BE2C (cell line): ENCODE data around the gene BCKDHB.
"Not testable (repeated sequence)": the region's sequence is repeated elsewhere in the genome, so short reads cannot be mapped to it uniquely, and the experiment has no call there.

Source experiments
- DNase-seq: peaks from one replicate; pipeline ENCODE4 v3.0.0-alpha.2; 2020
- H3K27me3 ChIP-seq: fragments of 250-450 bp; sonication (Bioruptor Pico); 2 replicates; pipeline ENCODE4 v1.5.1; 2020; ENCODE audit warnings: mild to moderate bottlenecking
- H3K36me3 ChIP-seq: fragments of 250-450 bp; sonication (Bioruptor Pico); 2 replicates; pipeline ENCODE4 v1.5.1; 2020; ENCODE audit warnings: mild to moderate bottlenecking
- H3K4me1 ChIP-seq: fragments of 250-450 bp; sonication (Bioruptor Pico); 2 replicates; pipeline ENCODE4 v1.5.1; 2020
- H3K4me3 ChIP-seq: 2 replicates; pipeline ENCODE4 v1.5.1; 2011; ENCODE audit warnings: low read depth, low read length
- H3K9me3 ChIP-seq: fragments of 250-450 bp; sonication (Bioruptor Pico); 2 replicates; pipeline ENCODE4 v1.5.1; 2020
- CTCF ChIP-seq: IDR thresholded peaks from 2 replicates; pipeline ENCODE4 v1.5.1; 2012; ENCODE audit warnings: mild to moderate bottlenecking, low read depth, low read length

Gene BCKDHB

DNA sequence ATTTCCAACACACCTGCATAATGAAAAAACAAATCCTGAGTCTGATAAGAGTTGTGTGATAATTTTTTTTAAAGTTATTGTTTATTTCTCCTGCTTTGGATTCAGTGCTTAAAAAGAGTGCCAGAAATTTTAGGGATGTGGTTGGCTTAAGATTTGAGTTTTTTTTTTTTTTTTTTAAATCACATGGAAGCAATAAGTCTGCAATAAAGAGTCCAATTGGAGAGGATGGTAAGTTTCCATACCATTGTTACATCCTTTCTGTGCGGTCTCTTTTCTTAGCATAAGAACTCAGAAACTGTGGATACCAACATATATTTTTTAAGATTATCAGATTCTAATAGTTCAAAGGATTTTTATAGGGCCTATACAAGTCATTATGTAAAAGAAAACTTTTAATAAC lies 171.0 kb downstream of the BCKDHB start:
- H3K9me3 ChIP-seq = no peaks in the 10 kb centered on the region
- TF ChIP-seq CTCF = no peak
- no peaks in the 10 kb centered on the region for H3K4me1 ChIP-seq
- H3K36me3 ChIP-seq = no peaks in the 10 kb centered on the region
- no peak for DNase-seq
- H3K4me3 ChIP-seq = no peak overlapping the region
- no peaks in the 10 kb centered on the region for H3K27me3 ChIP-seq

- no peaks in the 10 kb centered on the region for H3K4me1 ChIP-seq
- no peak for TF ChIP-seq CTCF
These were observed 174.0 kb downstream of the BCKDHB start for GRCh38 chr6:80280262-80281010.

DNA sequence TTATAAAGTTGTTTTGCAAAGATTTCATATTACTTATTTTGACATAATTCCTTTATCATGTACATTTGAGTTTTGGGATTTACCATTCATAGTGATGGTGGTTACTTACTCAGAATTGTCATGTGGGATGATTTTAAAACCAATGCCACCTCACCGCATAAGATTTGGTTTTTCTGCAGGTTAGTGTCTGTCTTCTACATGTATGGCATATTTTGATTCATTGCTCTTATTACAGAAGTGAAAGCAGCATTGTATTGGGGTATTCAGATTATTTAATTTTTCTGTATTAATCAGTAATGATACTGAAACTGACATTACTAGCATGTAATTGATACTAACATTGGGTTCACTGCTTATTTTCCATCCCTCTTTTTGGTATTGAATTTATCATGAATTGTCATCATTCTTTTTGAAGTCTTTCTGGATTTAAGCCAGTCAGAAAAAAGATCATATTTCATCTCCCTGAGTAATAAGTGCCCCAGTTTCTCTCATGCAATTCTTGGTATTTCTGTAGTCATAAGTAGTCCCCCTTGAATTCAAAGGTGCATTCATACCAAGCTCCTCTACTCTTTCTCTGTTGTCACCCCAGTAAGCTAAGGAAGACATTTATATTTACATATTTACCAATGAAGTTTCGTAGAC lies 176.6 kb downstream of the BCKDHB start:
- TF ChIP-seq CTCF = no peak
- Histone ChIP-seq H3K4me3 (no peak overlapping the region), H3K9me3 (peaks cover 3% of the 10 kb centered on the region; the same call in 1 of the 2 replicates), H3K36me3 (no peaks in the 10 kb centered on the region), H3K27me3 (no peaks in the 10 kb centered on the region), H3K4me1 (peaks cover 6% of the 10 kb centered on the region; the same call in 1 of the 2 replicates)
- no peak for DNase-seq

More at GRCh38 chr6:80280262-80281010, 174.0 kb downstream of the BCKDHB start:
- H3K36me3 ChIP-seq = no peaks in the 10 kb centered on the region
- no peaks in the 10 kb centered on the region for H3K27me3 ChIP-seq
- no peak for DNase-seq
- no peaks in the 10 kb centered on the region for H3K9me3 ChIP-seq
- no peak overlapping the region for H3K4me3 ChIP-seq

GRCh38 chr6:80287112-80287511 lies 180.6 kb downstream of the BCKDHB start:
- Histone ChIP-seq H3K4me3 (no peak overlapping the region), H3K9me3 (peaks cover 3% of the 10 kb centered on the region; the same call in 1 of the 2 replicates), H3K36me3 (no peaks in the 10 kb centered on the region), H3K4me1 (peaks cover 6% of the 10 kb centered on the region; the same call in 1 of the 2 replicates), H3K27me3 (no peaks in the 10 kb centered on the region)
- TF ChIP-seq CTCF = no peak
- DNase-seq = no peak

- Histone ChIP-seq H3K36me3 (no peaks in the 10 kb centered on the region), H3K9me3 (peaks cover 3% of the 10 kb centered on the region; the same call in 1 of the 2 replicates), H3K4me1 (peaks cover 6% of the 10 kb centered on the region; the same call in 1 of the 2 replicates), H3K4me3 (no peak overlapping the region), H3K27me3 (no peaks in the 10 kb centered on the region)
- peak; percentile 30 for DNase-seq
- no peak for TF ChIP-seq CTCF
These were observed 181.1 kb downstream of the BCKDHB start for GRCh38 chr6:80287607-80288006.

GRCh38 chr6:80289727-80290126 lies 183.3 kb downstream of the BCKDHB start:
- no peak for DNase-seq
- no peak overlapping the region for H3K4me3 ChIP-seq
- peaks cover 3% of the 10 kb centered on the region; the same call in 1 of the 2 replicates for H3K9me3 ChIP-seq
- H3K27me3 ChIP-seq = no peaks in the 10 kb centered on the region
- no peak for TF ChIP-seq CTCF
- H3K36me3 ChIP-seq = no peaks in the 10 kb centered on the region
- peaks cover 6% of the 10 kb centered on the region; the same call in 1 of the 2 replicates for H3K4me1 ChIP-seq

- not testable (repeated sequence) for H3K4me3 ChIP-seq, DNase-seq, H3K9me3 ChIP-seq, H3K4me1 ChIP-seq, H3K27me3 ChIP-seq, H3K36me3 ChIP-seq
These were observed 188.1 kb downstream of the BCKDHB start for GRCh38 chr6:80294531-80294930.
